ENCODE data around the gene MARK3.

DNA sequence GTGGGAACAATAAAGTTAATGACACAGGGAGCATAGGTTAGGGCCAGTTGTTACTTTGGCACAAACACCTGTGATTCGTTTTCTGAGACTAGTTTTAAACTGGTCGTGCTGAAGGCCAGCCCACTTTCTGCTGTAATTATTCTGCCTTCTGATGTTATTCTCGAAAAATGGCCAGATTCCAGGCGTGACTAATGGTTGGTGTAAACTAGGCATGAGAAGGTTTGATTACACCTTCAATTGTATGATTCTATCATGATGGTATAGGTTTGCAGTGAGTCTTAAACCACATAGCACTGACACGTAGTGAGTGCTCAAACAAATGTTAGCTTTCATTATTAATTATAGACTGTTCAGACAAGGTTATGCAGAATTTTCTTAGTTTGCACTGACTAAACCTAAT lies 98.4 kb downstream of the MARK3 start:
- TF ChIP-seq, protein P1, sequence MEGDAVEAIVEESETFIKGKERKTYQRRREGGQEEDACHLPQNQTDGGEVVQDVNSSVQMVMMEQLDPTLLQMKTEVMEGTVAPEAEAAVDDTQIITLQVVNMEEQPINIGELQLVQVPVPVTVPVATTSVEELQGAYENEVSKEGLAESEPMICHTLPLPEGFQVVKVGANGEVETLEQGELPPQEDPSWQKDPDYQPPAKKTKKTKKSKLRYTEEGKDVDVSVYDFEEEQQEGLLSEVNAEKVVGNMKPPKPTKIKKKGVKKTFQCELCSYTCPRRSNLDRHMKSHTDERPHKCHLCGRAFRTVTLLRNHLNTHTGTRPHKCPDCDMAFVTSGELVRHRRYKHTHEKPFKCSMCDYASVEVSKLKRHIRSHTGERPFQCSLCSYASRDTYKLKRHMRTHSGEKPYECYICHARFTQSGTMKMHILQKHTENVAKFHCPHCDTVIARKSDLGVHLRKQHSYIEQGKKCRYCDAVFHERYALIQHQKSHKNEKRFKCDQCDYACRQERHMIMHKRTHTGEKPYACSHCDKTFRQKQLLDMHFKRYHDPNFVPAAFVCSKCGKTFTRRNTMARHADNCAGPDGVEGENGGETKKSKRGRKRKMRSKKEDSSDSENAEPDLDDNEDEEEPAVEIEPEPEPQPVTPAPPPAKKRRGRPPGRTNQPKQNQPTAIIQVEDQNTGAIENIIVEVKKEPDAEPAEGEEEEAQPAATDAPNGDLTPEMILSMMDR (conservative IDR thresholded peaks at IDR 0.05), result no peak
- TF ChIP-seq ZFX (IDR thresholded peaks at IDR 0.05), result no peak
